B cell (primary cell): Measurements from ENCODE around the gene MUTYH.

Experiments used
- EZH2 ChIP-seq: IDR thresholded peaks from 2 replicates; pipeline ENCODE4 v1.6.1; 2012; ENCODE audit warnings: borderline replicate concordance, low read depth, mild to moderate bottlenecking, moderate library complexity, low read length; ENCODE audit not compliant: insufficient read depth, poor library complexity, severe bottlenecking
- TF ChIP-seq, protein P1 (sequence below): fragments of 200-600 bp; IDR thresholded peaks from one replicate; pipeline ENCODE4 v1.8.0; 2022; ENCODE audit warnings: antibody characterized with exemption, mild to moderate bottlenecking

GRCh38 chr1:45386219-45386618 lies 46.0 kb upstream of the MUTYH start:
- TF ChIP-seq, protein P1, sequence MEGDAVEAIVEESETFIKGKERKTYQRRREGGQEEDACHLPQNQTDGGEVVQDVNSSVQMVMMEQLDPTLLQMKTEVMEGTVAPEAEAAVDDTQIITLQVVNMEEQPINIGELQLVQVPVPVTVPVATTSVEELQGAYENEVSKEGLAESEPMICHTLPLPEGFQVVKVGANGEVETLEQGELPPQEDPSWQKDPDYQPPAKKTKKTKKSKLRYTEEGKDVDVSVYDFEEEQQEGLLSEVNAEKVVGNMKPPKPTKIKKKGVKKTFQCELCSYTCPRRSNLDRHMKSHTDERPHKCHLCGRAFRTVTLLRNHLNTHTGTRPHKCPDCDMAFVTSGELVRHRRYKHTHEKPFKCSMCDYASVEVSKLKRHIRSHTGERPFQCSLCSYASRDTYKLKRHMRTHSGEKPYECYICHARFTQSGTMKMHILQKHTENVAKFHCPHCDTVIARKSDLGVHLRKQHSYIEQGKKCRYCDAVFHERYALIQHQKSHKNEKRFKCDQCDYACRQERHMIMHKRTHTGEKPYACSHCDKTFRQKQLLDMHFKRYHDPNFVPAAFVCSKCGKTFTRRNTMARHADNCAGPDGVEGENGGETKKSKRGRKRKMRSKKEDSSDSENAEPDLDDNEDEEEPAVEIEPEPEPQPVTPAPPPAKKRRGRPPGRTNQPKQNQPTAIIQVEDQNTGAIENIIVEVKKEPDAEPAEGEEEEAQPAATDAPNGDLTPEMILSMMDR, result no peak
- TF ChIP-seq EZH2, result no peak
